ENCODE data around the gene NT5E. TPM values are rescaled to one million over a fixed set of nuclear protein-coding genes. Genes with fewer than 3 reads are reported as not detected.

Gene NT5E
- total and polyA plus RNA-seq, 2 of the 13 experiments (the other 11 are each of a cell fraction or from before 2014, with no cell fraction given): 9.5 to 33.0 TPM

DNA sequence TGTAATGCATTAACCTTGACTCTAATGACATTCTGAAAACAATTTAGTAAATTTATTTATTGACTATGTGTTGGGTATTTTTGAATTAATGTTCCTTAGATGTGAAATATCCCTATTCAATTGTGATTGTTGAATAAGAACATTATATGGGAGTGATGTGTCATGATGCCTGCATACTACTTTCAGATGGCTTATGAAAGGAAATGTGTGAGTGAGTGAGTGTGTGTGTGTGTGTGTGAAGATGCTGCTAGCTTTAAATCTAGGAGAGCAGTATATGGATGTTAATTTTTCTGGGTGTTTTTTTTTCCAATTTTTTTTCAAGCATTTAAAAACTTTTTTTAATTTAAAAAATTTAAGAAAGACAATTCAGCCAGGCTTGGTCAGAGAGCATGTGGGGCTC lies 32.5 kb upstream of the NT5E start:
- no peaks in the 10 kb centered on the region for H3K36me3 ChIP-seq (replicated peaks in 1 of 2; ENCODE audit: control insufficient read depth in 1 of 2, insufficient read depth in 2 of 2, low read length in 2 of 2)
- DNase-seq (ENCODE audit: low spot score): no peak
- H3K9me3 ChIP-seq (ENCODE audit: low read length): no peaks in the 10 kb centered on the region
- intact Hi-C loops (cut with micrococcal nuclease; ENCODE audit: unreplicated experiment): no loop called here
- CTCF ChIA-PET (ENCODE audit: low intra/inter-chr PET ratio, low total read pairs): no interaction called here
- H3K4me3 ChIP-seq (replicated peaks in 1 of 3; ENCODE audit: insufficient read depth in 1 of 3, low read depth in 2 of 3, low read length in 3 of 3): no peak overlapping the region
- no TSS peak for BruUV-seq (replicated peaks)
- no peaks in the 10 kb centered on the region for H3K79me2 ChIP-seq (ENCODE audit: insufficient read depth, low read length)
- FAIRE-seq: no peak
- no peak overlapping the region for H3K27ac ChIP-seq (ENCODE audit: extremely low read length, insufficient read depth, low read length)
- ATAC-seq: no peak
- H3K4me2 ChIP-seq (ENCODE audit: low read depth, low read length): no peak overlapping the region
- H3K9ac ChIP-seq (ENCODE audit: insufficient read depth, low read depth, low read length): no peak overlapping the region
- peaks cover 32% of the 10 kb centered on the region for H3K4me1 ChIP-seq (ENCODE audit: insufficient read depth, low read length)
- in situ Hi-C loops (cut with HindIII; ENCODE audit: extremely low pct_ligation_motif_present, low pct_unique_long_range_greater_than_20kb): no loop called here
- no peaks in the 10 kb centered on the region for H3K27me3 ChIP-seq (ENCODE audit: control insufficient read depth in 1 of 2, insufficient read depth in 2 of 2, low read length in 2 of 2)
- no peak for TF ChIP-seq SALL2 (CRISPR knock-in tag; IDR thresholded peaks at IDR 0.05)
- no peak for TF ChIP-seq ZSCAN22 (CRISPR knock-in tag; IDR thresholded peaks at IDR 0.05)
- TF ChIP-seq MEF2D (CRISPR knock-in tag; IDR thresholded peaks at IDR 0.05): no peak
- TF ChIP-seq MTF2 (CRISPR knock-in tag; IDR thresholded peaks at IDR 0.05; ENCODE audit: borderline replicate concordance): no peak
- TF ChIP-seq, protein P1, sequence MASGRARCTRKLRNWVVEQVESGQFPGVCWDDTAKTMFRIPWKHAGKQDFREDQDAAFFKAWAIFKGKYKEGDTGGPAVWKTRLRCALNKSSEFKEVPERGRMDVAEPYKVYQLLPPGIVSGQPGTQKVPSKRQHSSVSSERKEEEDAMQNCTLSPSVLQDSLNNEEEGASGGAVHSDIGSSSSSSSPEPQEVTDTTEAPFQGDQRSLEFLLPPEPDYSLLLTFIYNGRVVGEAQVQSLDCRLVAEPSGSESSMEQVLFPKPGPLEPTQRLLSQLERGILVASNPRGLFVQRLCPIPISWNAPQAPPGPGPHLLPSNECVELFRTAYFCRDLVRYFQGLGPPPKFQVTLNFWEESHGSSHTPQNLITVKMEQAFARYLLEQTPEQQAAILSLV (CRISPR knock-in tag; IDR thresholded peaks at IDR 0.05; ENCODE audit: borderline replicate concordance): no peak
- no peak for TF ChIP-seq HDAC2 (CRISPR knock-in tag; IDR thresholded peaks at IDR 0.05)
- no peak for TF ChIP-seq ZNF660 (CRISPR knock-in tag; IDR thresholded peaks at IDR 0.05; ENCODE audit: borderline replicate concordance, low read depth)
- TF ChIP-seq ZNF136 (CRISPR knock-in tag; IDR thresholded peaks at IDR 0.05; ENCODE audit: low read depth): no peak
- TF ChIP-seq, protein P2, sequence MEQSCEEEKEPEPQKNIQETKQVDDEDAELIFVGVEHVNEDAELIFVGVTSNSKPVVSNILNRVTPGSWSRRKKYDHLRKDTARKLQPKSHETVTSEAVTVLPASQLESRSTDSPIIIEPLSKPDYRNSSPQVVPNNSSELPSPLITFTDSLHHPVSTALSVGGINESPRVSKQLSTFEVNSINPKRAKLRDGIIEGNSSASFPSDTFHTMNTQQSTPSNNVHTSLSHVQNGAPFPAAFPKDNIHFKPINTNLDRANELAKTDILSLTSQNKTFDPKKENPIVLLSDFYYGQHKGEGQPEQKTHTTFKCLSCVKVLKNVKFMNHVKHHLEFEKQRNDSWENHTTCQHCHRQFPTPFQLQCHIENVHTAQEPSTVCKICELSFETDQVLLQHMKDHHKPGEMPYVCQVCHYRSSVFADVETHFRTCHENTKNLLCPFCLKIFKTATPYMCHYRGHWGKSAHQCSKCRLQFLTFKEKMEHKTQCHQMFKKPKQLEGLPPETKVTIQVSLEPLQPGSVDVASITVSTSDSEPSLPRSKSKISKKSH (CRISPR knock-in tag; IDR thresholded peaks at IDR 0.05; ENCODE audit: borderline replicate concordance): no peak
- POLR2A ChIA-PET: no interaction called here
- no peaks in the 10 kb centered on the region for H4K20me1 ChIP-seq (ENCODE audit: insufficient read depth, low read length)
- no peak overlapping the region for H2AFZ ChIP-seq (ENCODE audit: low read length)

Measured in HepG2 (cell line).